A549 (cell line): Measurements from ENCODE around the gene FSD2.

Experiments
- CBX2 ChIP-seq: fragments of 200-600 bp; sonication (generic); IDR thresholded peaks from 2 replicates; pipeline ENCODE4 v1.6.1; 2016; ENCODE audit warnings: low read depth, mild to moderate bottlenecking, borderline replicate concordance
- JUNB ChIP-seq: fragments of >200 bp; sonication (Bioruptor Twin); formaldehyde crosslinking; IDR thresholded peaks from 2 replicates; pipeline ENCODE4 v1.6.1; 2016
- POLR2A ChIP-seq: IDR thresholded peaks from 2 replicates; pipeline ENCODE4 v1.6.1; 2012; ENCODE audit warnings: mild to moderate bottlenecking, low read length
- ZC3H11A ChIP-seq: fragments of 450-650 bp; IDR thresholded peaks from 2 replicates; pipeline ENCODE4 v1.6.1; 2014; ENCODE audit warnings: antibody characterized with exemption, mild to moderate bottlenecking
- TF ChIP-seq, protein P1 (sequence below): IDR thresholded peaks from 2 replicates; pipeline ENCODE4 v1.6.1; 2012
- TF ChIP-seq, protein P2 (sequence below): fragments of >200 bp; sonication (Bioruptor Twin); formaldehyde crosslinking; IDR thresholded peaks from 3 replicates; pipeline ENCODE4 v1.5.1; 2016

DNA sequence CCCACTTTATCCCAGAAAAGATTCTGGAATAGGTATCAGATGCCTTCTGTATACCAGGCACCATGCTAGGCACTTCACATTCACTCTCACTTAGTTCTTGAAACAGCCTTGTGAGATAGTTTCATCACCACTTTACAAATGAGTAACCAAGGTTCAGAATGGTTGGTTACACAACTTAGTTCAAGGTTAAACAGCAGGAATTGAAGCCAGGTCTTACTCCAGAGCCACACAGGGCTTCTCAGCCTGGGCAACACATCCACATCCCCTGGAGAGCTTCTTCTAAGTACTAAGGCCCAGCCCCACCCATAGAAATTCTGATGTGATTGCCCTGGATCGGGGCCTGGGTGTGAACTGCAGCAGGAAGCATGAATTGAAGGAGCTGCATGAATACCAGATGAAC lies 22.2 kb upstream of the FSD2 start:
- TF ChIP-seq, protein P1, sequence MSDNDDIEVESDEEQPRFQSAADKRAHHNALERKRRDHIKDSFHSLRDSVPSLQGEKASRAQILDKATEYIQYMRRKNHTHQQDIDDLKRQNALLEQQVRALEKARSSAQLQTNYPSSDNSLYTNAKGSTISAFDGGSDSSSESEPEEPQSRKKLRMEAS: no peak
- TF ChIP-seq CBX2 (no peak), POLR2A (no peak), JUNB (no peak), ZC3H11A (no peak)
- TF ChIP-seq, protein P2, sequence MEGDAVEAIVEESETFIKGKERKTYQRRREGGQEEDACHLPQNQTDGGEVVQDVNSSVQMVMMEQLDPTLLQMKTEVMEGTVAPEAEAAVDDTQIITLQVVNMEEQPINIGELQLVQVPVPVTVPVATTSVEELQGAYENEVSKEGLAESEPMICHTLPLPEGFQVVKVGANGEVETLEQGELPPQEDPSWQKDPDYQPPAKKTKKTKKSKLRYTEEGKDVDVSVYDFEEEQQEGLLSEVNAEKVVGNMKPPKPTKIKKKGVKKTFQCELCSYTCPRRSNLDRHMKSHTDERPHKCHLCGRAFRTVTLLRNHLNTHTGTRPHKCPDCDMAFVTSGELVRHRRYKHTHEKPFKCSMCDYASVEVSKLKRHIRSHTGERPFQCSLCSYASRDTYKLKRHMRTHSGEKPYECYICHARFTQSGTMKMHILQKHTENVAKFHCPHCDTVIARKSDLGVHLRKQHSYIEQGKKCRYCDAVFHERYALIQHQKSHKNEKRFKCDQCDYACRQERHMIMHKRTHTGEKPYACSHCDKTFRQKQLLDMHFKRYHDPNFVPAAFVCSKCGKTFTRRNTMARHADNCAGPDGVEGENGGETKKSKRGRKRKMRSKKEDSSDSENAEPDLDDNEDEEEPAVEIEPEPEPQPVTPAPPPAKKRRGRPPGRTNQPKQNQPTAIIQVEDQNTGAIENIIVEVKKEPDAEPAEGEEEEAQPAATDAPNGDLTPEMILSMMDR: no peak
